Measurements from ENCODE around the gene AADACL4.

The AADACL4 gene

DNA sequence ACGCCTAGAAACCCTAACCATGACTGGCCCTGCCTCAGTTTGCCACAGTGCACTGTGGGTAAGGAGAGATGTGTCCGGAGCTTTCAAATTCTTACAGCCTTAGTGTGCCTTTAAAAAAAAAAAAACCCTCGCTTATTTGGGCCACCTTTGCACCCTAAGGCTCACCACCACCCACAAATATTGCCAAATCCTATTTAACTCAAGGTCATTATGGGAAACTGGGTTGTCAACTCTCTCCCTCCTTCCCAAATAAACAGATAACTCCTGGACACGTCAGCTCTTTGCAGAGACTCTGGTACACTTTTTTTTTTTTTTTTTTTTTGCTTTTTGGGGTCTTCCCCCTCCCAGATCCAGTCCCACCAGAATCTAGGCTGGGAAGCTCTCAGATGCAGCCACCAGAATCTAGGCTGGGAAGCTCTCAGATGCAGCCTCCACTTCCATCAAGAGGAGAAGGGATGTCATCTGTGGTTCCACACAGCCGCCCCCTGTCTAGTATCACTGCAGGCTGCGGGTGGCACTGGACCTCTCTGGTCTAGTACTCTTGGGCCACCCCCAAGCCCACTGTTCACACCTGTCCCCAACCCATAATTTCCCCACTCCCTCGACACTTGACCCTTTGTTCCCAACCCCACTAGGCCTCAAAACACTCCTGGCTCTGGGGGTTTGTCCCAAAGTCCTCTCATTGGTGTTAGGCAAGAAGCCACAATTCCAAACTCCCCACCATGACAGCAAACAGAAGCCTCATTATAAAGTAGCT, 29.3 kb upstream of the AADACL4 start:
- no peak for DNase-seq

DNA sequence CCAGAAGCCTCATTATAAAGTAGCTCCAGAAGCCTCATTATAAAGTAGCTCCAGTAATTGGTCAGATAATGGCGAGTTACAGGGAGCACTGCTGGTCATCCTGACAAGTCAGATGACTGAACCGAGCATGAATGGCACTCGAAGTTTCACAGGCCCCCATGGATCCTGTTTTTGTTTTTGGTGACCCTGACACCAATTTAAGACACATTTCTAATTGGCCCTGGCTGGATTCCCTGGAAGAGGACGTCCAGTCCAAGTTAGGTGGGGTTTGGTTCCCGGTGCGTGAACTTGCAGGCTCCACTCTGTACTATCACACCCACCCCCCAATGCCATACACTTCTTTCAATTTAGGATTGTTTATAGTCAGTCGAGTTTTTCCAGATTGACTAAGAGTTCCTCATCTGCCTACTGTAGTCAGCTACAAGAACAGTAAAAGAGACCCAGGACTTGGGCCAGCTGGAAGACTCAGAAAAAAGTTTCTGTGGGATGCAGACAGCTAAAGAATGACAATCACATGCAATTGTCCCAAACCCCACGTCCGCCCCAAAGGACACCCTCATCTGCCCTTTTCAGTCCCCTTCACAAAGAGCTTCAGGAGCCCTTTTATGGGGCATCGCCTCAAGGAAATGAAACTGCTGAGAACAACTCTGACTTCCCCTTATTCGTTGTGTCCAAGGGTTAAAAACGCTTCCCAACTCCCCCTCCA, 28.6 kb upstream of the AADACL4 start:
- DNase-seq = no peak

DNA sequence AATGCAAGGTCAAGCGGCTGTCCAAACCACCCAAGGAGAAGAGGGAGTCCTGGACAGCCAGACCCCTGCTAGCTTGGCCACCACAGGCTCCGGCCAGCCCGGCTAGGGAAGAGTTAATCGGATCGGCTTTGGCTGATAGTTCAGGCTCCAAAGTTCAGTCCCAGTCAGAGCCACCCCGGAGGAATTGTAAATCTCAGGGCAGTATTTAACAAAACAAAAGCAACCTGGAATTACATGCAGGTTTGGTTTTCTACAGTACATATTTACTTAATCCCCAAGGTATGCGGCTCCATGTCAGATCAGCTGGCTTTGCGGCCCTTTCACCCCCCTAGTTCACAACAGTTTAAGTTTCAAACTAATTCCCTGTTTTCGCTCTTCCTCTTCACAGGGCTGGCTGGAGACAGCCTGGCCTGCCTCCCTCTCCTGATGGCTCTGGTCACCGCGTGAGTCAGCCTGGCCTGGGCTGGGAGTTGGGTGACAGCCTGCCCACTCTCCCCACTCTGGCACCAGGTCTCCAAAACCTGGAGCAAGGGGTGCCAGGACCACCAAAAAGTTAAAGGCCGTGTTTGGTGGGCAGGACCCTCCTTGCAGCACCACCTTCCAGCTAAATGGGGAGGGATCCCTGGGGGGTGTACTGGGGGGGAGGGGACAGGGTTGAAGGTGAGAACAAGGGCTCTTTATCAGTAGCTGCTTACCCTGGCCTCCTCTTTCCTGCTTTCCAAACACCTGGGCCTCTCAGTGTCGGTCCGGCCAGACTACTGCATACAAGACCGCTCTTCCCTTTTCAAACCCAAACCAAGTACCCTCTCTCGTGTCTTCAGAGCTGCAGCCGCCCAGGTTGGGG, 27.8 kb upstream of the AADACL4 start:
- no peak for DNase-seq

DNA sequence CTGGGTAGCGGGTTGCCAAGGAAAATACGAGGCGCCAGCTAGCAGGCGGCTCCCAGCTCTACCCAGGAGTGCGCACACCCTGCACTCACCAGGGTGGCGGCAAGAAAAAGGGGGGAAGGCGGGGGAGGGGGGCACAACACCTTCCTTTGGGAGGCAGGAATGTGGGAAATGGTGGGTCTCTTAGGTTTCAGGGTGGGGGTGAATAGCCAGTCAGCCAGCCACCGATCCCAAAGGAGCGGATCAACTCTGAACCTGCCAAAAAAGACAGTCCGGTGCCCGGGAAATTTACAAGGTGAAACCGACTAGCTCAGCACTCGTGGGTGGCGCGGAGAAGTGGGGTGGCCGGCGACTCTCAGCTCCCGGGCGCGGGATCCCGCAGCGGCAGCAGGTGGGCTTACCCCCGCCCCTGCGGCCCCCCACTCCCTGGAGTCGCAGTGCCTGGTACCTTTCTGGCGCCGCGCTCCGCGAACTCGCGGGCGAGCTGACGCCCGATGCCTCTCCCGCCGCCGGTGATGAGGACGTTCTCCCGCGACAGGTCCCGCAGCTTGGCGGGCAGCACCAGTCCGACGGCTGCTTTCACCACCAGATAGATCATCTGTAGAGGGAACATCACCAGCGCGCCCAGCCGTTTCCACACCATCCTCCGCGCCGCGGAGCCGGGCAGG, 27.0 kb upstream of the AADACL4 start:
- peak; percentile 55 for DNase-seq

DNA sequence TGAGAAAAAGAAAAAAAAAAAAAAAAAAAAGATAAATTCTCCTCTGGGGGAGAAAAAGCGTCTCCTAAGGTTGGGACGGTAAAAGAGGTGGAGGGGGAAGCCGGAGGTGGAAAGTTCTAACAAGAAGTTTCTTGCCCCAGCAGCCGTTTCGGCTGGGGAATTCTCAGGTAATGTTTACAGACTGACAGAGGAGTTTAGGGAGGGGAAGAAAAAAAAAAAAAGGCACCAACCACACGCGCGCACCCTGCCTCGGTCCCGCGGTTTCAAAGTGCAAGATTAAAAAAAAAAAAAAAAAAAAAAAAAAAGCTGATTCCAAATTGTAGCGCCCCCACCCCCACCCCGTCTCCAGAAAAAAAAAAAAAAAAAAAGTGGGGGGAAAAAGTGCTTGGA, 26.4 kb upstream of the AADACL4 start:
- DNase-seq = no peak

DNA sequence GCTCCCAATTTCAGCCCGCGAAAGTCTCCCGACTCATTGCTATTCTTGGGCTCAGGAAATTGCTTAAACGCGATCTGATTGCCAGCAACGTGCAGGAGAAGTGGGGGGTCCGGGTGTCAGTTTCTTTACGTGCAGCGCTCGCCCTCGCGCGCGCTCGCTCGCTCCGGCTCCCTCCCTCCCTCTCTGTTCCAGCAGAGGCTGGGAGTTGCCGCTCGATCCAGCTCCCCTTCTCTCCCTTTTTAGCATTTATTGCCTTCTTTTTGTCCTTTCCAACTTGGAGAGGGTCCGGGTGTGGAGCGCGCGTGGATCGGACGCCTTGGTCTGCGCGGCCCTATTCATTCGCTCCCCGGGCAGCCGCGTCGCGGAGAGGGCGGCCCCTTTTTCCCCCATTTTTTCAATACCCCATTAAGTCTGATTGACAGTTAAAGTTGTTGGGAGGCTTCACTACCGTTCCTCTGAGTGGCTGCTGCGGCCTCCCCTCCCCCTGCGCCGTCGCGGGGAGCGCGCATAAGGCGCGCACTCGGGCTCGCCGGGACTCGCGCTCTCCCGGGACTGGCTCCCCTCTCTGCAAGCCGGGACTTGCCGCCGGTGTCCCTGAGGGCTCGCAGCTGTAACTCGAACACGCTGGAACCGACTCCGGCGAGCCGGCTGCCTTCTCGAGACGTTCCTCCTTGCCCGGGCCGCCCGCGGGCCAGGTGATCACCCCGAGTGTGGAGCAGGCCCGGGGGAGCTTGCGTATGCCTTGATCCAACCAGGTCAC, 25.8 kb upstream of the AADACL4 start, which contains the start of gene DHRS3:
Gene DHRS3 (minus strand): TSS at position 310 of the 760 bp plus-strand sequence. CDS start 862 bp downstream, outside the sequence.
- peak; percentile 82 for DNase-seq

DNA sequence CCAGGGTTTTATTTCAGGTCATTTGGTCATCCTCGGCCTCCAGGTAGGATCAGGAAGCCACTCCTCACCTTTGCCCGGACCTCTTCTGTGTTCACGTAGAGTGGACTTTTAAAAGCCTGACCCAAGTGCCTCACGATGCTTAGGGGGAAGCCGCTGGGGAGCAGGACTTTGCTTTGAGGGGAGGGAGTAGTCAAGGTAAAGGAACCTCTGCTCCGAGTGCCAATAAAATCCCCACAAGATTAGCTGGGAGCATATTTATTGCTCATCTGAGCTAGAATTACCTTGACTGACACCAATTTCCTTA, 25.3 kb upstream of the AADACL4 start:
- DNase-seq = no peak

DNA sequence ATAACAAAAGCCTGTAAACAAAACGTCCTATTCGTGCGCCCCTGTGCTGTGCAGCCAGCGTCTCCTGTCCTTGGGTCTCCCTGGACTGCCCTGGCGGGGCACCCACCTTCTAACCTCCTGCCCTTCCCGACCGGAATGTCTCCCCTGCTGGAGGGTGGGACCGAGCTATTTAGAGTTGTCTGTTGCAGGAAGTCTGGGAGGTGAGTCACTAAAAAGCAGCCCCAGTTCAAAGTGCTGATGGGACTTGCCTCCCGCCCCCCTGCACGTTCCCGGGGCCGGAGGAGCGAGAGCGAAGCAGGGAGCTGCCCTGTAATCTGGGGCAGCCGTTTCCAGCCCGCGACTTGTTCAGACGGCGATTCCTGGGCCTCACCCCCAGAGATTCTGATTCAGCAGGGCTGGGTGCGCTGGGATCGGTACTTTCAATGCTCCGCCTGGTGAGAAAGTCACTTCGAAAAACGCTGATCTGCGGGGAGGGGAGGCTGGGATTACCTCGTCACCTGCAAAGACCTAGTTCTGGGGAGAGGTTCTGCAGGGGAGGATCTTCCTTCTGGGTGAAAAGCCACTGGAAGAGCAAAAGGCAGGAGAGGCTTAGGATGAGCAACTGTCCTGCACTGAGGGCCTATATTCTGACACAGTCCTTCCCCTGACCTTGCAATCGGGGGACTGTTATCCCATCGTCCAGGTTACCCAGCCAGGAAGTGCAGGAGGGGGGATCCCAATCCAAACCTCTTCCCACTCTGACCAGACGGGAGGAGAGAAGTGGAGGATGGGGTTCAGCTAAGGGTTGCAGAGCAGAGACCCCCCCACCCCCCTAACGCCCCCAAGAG, 24.7 kb upstream of the AADACL4 start:
- peak; percentile 41 for DNase-seq

DNA sequence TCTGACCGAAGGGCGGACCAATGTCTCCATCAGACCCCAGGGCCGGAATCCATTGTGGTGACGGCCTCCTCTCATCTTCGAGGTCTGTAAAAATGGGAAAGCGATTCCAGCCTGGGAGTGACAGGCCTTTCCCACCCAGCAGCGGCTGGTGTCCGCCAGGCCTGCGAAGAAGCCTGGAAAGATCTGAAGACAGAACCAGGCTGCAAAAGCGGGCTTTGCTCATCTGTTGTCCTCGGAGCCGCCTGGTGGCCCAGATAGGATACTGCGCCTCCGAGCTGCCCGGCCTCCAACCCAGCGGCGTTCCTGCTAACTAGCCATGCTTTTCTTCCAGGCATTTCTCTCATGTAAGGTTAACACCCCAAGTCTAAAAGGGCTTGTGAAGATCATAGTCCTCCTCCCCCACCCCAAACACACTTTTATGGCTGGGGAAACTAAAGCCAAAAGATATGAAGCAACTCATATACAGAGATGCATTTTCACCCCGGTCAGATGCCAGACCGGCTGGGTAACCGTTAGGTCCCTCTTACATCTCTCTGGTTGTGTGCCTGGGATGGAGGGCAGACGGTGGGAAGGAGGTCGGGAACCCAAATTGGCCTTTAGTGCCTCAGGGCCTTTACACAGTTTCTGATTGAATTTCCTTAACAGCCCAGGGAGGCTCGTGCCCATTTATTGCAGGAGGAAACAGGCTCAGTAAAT, 23.9 kb upstream of the AADACL4 start:
- DNase-seq = peak; percentile 85

DNA sequence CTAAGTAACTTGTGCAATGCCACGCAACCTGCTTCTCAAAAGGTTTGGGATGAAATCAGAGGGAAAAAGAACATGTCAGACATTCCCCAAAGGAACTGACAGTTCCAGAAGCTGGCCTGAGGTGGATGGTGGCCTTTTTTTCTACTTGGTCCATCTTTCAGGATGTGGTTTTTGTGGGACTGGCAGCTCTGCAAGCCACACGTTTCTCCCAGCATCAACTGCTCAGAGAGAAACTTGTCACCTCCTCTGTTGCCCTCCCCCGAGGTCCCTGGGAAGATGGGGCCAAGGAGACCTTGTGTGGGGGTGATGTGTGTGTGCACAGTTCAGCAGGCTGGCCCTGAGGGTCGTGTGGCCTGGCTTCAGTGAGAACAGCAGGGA, 23.4 kb upstream of the AADACL4 start:
- no peak for DNase-seq

DNA sequence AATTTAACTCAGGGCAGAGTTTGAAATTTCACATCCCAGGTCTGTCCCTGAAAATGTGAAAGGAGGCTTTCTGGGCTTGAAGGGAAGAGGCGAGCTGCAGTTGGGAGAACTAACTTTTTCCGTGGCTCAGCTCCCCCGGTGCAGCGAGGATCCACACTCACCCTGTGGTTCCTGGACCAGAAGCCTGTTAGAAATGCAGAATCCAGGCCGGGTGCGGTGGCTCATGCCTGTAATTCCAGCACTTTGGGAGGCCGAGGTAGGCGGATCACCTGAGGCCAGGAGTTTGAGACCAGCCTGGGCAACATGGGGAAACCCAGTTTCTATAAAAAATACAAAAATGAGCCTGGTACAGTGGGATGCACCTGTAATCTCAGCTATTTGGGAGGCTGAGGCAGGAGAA, 23.0 kb upstream of the AADACL4 start:
- no peak for DNase-seq

DNA sequence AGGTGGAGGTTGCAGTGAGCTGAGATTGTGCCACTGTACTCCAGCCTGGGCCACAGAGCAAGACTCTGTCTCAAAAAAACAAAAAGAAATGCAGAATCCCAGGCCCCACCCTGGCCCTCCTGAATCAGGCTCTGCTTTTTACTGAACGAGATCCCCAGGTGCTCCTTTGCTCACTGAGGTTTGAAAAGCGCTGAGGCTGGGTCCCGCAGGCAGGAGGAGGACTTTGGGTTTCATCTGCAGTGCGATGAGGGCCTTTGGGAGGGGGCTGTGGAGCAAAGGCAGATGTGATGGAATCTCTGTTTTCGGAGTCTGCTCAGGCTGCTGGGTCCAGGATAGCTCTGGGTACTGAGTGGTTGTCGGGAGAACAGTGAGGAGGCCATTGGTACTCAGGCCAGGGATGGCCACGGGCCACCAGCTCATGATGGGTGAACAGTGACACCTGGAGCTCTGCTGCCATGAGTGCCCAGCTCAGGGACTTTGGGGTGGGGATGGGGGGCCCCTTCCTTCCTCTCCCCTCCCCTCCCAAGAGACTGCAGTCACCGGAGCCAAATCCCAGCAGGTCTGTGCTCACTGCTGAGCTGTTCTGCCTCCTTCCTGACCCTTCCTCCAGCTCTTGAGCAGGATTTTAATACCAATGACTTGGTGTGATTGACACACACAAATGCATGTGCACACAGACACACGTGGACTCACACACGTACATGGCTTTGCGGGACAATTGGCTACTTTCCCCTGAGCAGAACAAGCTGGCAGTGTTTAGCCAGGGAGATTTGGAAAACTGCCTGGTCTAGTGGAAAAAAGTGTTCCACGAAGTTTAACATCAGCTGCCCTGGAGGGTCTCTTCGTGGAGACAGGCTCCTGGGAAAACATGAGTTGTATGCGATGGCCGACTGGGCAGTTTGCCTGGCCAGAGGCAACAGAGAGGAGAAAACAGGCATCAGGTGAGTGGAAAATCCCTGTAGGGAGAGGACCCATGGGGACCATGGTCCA, 22.2 kb upstream of the AADACL4 start:
- DNase-seq = no peak

DNA sequence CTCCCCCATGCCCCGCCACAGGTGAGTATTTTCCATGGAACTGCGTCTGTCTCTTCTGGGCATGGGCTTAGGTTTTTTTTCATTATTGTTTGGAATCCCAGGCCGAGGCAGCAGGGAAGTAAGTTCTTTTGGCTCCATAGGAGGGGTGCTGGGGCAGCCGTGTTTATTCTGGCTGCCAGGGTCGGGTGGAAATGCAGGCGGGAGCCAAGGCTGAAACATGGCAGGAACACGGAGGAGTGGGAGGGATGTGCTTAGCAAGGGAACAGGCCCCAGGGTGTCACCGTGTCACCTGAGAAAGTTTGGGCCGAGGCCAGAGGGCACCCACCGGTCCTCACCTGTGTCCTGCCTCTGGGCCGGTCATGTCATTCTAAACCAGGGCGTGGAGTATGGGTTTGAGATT, 21.4 kb upstream of the AADACL4 start:
- no peak for DNase-seq

DNA sequence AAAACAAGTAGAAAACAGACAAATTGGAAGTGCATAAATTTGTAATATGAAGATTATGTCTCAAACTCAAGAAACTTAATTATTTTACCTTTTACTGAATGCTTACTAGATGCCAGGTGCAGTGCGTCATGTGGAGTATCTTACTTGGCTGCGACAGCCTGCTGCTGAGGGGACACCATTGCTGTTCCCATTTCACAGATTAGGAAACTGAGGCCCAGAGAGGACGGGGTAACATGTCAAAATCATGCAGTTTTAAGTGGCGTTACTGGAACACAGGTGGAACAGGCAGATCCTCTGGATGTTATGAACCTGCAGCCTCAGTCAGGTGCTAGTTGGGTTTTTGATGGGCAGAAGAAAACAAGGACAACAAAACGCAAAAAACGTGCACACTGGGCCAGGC, 18.6 kb upstream of the AADACL4 start:
- no peak for DNase-seq

DNA sequence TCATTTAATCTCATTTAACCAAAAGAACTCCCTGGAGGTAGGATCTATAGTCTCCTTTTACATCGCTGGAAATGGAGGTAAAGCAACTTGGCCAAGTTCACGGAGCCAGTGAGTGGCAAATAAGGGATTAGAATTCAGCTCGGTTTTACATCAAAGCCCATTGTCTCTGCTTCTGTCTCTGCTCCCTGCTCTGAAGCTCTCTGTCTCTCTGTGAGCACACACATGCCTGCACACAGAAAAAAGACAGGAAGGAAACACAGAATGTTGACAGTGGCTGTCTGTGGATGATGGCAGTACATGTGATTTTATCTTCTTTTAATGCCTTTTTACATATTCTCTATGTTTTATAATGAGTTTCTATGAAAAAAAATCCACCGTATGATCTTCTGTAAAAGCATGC, 17.0 kb upstream of the AADACL4 start:
- no peak for DNase-seq

DNA sequence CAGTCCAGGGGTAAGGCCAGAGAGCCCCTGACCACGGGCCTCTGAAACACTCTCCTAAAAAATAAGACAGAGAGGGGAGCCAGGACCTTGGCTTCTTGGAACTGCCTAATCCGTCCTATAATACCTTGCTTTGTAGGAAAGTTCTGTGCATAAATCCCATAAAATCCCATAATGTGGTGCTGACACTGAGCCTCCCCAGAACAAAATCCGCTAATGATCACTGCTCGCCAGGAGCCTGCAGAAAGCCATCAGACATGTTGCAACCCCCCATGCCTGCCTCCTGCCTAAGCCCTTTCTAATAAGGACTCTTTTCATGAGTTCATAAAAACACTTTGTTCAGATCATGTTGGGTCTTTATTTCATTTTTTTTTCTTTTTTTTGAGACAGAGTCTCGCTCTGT, 16.6 kb upstream of the AADACL4 start:
- no peak for DNase-seq

DNA sequence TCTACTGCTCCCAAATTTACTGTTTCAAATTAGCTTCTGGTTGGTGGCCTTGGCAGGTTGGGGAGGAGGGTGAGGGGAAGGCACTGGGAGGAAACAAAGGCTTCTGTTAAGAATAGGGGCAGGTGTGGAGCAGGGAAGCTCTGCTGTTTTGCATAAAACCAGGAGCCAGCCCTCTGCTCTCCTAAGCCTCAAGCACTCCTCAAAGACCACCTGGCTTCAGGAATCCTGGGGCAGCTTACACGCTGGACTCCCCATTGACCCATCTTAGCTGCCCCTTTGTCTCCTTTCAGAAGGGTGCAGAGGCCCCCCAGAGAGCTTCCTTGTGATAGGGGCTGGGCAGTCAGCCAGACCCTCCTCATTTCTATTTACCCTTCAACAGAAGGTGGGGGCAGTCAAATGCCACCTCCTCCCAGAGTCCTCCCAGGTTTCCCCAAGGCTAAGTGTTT, 14.4 kb upstream of the AADACL4 start:
- DNase-seq = peak; percentile 73

DNA sequence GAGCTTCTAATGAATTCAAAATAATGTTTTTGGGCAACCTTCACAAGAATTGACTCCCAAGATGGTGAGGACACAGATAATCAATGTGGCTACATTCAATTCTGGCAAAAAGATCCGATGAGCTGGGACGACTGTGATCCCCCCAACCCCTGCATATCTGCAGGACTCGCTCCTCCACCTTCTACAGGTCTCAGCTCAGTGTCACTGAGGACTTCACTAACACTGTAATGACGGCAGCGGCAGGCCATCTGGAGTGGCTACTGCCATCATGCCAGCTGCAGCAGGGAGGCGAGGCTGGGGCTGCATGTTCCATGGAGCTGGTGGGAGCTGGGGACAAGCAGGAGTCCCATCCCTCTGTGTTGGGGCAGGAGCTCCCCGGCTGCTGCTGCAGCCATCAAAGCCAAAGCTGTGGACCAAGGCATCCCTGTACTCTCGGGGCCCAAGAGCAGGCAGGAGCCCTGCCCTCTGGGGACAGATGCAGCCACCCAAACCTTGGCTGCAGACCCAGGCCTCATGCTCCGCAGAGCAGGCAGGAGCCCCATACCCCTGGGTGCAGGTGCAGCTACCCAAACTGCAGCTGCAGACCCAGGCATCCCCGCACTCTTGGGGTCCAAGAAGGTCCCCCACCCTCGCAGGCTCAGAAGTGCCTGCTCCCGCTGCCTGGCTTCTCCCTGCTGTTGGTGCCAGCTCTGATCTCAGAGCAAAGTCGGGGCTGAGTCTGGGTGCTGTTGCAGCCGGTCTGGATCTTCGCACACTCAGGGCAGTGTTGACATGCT, 13.7 kb upstream of the AADACL4 start:
- no peak for DNase-seq

All from NCI-H1092 (cell line).